H1 (cell line): ENCODE data around the gene PF4V1. TPM values are rescaled to one million over a fixed set of nuclear protein-coding genes. Genes with fewer than 3 reads are reported as not detected.

Source experiments
- ATF2 ChIP-seq: IDR thresholded peaks from 2 replicates; pipeline ENCODE4 v1.6.1; 2012; ENCODE audit warnings: low read length, inconsistent platforms
- BACH1 ChIP-seq: IDR thresholded peaks from 2 replicates; pipeline ENCODE4 v1.6.1; 2012; ENCODE audit warnings: low read length, improper control_type of control experiment
- CHD7 ChIP-seq: fragments of 300-600 bp; sonication (generic); IDR thresholded peaks from 2 replicates; pipeline ENCODE4 v1.7.1; 2012; ENCODE audit warnings: low read length, moderate library complexity, mild to moderate bottlenecking, inconsistent platforms; ENCODE audit not compliant: insufficient replicate concordance
- HDAC2 ChIP-seq, 2 experiments: fragments of 300-600 bp in 1 of 2; sonication (generic) in 1 of 2; IDR thresholded peaks; 2 replicates each; pipeline ENCODE4 v1.6.1; 2011 to 2012; ENCODE audit warnings: low read depth in 2 of 2, low read length in 2 of 2, mild to moderate bottlenecking in 2 of 2, moderate library complexity in 2 of 2, borderline replicate concordance in 1 of 2, inconsistent platforms in 1 of 2
- JUND ChIP-seq: IDR thresholded peaks from 2 replicates; pipeline ENCODE4 v1.6.1; 2011; ENCODE audit warnings: mild to moderate bottlenecking, improper control_type of control experiment, low read length
- KDM4A ChIP-seq: IDR thresholded peaks from one replicate; pipeline ENCODE4 v1.7.1; 2012; ENCODE audit warnings: low read depth, mild to moderate bottlenecking, moderate library complexity, low read length, inconsistent platforms; ENCODE audit not compliant: severe bottlenecking
- POLR2A ChIP-seq, 2 experiments: IDR thresholded peaks; 1 replicate in 1 of 2; 2 replicates in 1 of 2; pipeline ENCODE4 v1.6.1; 2011; ENCODE audit warnings: low read depth in 2 of 2, low read length in 2 of 2, mild to moderate bottlenecking in 2 of 2; ENCODE audit errors: control extremely low read depth in 1 of 2
- SP4 ChIP-seq: IDR thresholded peaks from 2 replicates; pipeline ENCODE4 v1.6.1; 2012; ENCODE audit warnings: low read length, inconsistent platforms
- SRF ChIP-seq: IDR thresholded peaks from 2 replicates; pipeline ENCODE4 v1.6.1; 2011; ENCODE audit warnings: mild to moderate bottlenecking, low read depth, low read length, moderate library complexity
- TCF12 ChIP-seq: IDR thresholded peaks from 2 replicates; pipeline ENCODE4 v1.6.1; 2011; ENCODE audit warnings: low read depth, mild to moderate bottlenecking, low read length
- polyA plus RNA-seq, 7 experiments: library from polyadenylated mRNA; depleted of rRNA in 3 of 7; stranded (reverse) in 5 of 7; unstranded in 2 of 7; fragments of >200 nt in 5 of 7; fragments of 200-250 nt in 2 of 7; gene quantifications; 1 replicate in 5 of 7; 2 replicates in 1 of 7; 4 replicates in 1 of 7; pipeline versions ENCODE4 v1.2.1 to v1.2.3, GENCODE V29; 2011 to 2013; ENCODE audit warnings: missing spikeins in 2 of 7, mixed read lengths in 2 of 7
- total RNA-seq: library from RNA; stranded (reverse); fragmentation: NEBNext Ultra II Directional; extraction: Animal tissue kit (Norgen Biotek cat#: 25700); gene quantifications from 2 replicates; pipeline ENCODE4 v1.2.1, GENCODE V29; 2021

Gene PF4V1
- total and polyA plus RNA-seq, 2 of the 8 experiments (the other 6 are each of a cell fraction or from before 2014, with no cell fraction given) = not detected

- TF ChIP-seq CHD7 = no peak
- no peak for TF ChIP-seq POLR2A (IDR thresholded peaks at IDR 0.05; ENCODE audit: control extremely low read depth in 1 of 2, low read depth in 2 of 2, low read length in 2 of 2)
- TF ChIP-seq BACH1 = no peak
- no peak for TF ChIP-seq SRF
- TF ChIP-seq JUND = no peak
- no peak for TF ChIP-seq HDAC2 (IDR thresholded peaks at IDR 0.05; ENCODE audit: borderline replicate concordance in 1 of 2, low read depth in 2 of 2, low read length in 2 of 2)
- TF ChIP-seq TCF12 = no peak
- TF ChIP-seq SP4 = no peak
- no peak for TF ChIP-seq ATF2
- no peak for TF ChIP-seq KDM4A
These were observed 6.6 kb downstream of the PF4V1 start (continued) for GRCh38 chr4:73859614-73860088.
